HG03469 (cell line): ENCODE results near the gene ERO1B.
"Not testable (repeated sequence)": the region's sequence is repeated elsewhere in the genome, so short reads cannot be mapped to it uniquely, and the experiment has no call there.

Experiments used
- ATAC-seq: cut with Tn5 transposase; IDR thresholded peaks from one replicate; pipeline ENCODE4 v1.9.1; 2021; ENCODE audit warnings: mild to moderate bottlenecking, moderate library complexity, moderate number of reproducible peaks; ENCODE audit not compliant: unreplicated experiment

The ERO1B gene

GRCh38 chr1:236193184-236193583, 88.6 kb downstream of the ERO1B start:
- no peak for ATAC-seq

DNA sequence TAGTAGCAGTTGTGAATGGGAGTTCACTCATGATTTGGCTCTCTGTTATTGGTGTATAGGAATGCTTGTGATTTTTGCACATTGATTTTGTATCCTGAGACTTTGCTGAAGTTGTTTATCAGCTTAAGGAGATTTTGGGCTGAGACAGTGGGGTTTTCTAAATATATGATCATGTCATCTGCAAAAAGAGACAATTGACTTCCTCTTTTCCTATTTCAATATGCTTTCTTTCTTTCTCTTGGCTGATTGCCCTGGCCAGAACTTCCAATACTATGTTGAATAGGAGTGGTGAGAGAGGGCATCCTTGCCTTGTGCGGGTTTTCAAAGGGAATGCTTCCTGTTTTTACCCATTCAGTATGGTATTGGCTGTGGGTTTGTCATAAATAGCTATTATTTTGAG, 93.7 kb downstream of the ERO1B start:
- ATAC-seq, result not testable (repeated sequence)

DNA sequence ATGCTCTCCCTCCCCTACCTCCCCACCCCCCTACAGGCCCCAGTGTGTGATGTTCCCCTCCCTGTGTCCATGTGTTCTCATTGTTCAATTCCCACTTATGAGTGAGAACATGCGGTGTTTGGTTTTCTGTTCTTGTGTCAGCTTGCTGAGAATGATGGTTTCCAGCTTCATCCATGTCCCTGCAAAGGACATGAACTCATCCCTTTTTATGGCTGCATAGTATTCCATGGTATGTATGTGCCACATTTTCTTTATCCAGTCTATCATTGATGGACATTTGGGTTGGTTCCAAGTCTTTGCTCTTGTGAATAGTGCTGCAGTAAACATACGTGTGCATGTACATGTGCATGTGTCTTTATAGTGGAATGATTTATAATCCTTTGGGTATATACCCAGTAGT, 95.3 kb downstream of the ERO1B start:
- ATAC-seq, result not testable (repeated sequence)

DNA sequence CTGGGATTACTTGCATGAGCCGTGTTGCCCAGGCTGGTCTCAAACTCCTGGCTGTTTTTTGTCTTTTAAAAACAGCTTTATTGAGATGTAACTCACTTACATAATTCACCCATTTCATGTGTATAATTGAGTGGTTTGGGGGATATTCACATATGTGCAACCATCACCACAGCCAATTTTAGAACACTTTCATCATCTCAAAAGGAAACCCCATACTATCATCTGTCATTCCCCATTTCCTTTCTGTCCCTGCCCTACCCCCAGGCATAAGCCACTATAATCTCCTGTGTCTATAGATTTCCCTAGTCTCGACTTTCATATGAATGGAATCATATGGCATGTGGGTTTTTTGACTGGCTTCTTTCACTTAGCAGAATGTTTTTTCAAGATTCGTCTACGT, 96.1 kb downstream of the ERO1B start:
- ATAC-seq, result no peak

DNA sequence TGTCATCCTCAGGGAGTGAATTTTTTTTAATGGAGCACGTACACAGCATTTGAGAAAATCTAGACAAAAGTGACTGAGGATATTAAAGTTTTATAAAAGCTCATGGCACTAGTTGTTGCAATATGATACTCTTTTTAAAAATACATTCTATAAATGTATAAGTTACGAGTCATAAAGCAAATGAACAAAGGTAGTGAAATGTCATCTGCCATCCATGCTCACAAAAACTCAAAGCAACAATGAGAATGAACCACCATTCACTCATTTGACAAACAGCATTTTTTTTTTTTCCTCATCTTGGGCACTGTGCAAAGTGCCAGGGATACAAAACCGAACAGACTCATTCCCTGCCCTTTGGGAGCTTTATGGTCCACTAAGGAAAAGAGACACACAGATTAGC, 100.7 kb downstream of the ERO1B start:
- ATAC-seq, result no peak

GRCh38 chr1:236179634-236180033, 102.1 kb downstream of the ERO1B start:
- no peak for ATAC-seq

DNA sequence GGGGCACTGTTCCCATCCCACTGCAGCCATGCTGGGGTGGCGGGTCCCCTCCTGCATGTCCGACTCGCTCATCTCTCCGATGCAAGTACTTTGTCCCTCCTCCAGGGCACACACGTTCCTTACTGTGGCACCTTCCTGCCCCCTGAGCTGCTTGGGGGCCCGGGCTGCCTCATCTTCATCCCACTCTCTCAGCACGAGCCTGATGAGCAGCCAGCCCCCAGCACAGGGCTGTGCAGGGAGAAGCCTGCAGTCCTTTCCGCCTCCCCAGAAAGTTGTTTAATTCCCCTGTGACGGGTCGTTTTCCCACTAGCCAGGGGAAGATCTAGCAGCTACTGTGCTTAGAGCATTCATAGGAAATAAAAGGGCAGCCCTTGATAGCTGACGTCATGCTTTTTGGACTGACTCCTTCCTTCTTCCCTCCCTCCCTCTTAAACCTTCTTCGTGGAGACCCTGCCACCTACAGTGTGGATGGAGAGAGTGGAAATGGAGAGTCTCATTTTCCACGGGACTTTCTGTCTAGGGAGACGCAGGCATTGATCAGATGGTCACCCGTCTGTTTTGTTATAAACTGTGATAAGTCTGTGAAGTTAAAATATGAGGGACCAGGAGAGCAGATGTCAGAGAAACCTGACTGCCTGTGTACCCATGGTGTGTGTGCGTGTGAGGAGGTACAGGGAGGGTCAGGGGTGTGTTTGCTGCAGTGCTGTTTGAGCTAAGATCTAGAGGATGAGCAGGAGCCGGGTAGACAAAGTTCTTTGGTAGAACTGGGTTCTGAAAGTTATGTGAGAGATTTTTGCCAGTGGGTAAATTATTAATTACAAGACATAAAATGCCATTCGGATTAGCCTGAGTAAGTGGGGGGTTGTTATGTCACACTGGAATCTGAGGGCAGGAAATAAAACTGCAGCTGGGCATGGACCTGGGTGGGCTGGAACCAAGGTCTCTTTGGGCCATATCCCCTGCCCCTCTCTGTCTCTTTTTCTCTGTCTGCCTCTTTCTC, 105.1 kb downstream of the ERO1B start:
- ATAC-seq, result no peak

DNA sequence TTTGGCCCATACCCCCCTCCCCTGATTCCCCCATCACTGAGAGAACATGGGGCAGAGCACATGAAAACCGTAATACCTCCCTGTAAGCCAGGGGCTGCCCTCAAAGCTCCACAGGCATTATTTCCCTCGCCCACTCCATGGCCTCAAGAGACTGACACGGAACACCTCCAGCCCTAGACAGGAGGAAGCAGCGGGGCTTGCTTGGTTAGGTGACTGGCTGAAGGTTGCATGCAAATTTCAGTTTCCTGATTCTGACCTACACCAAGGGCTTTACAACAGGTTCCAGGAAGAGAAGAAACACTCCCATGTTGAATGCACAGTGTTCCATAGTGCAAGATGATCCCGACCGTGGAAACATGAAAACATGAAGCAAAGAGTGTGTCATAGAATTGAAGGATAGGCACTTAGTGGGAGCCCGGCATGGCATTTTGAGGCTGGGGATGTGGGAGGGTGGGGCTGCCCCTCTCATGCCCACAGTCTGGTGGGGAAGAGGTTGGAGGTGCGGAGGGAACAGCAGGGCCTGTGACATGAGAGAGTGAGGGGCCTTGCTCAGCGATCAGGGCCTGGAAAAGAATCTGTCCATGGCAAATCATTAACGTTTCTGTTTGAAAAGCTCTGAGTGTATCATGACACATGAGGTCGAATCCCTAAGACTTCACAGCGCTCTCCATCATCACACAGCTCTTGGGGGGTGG, 106.0 kb downstream of the ERO1B start:
- peak; percentile 74 for ATAC-seq

GRCh38 chr1:236173174-236173767, 108.5 kb downstream of the ERO1B start:
- no peak for ATAC-seq

DNA sequence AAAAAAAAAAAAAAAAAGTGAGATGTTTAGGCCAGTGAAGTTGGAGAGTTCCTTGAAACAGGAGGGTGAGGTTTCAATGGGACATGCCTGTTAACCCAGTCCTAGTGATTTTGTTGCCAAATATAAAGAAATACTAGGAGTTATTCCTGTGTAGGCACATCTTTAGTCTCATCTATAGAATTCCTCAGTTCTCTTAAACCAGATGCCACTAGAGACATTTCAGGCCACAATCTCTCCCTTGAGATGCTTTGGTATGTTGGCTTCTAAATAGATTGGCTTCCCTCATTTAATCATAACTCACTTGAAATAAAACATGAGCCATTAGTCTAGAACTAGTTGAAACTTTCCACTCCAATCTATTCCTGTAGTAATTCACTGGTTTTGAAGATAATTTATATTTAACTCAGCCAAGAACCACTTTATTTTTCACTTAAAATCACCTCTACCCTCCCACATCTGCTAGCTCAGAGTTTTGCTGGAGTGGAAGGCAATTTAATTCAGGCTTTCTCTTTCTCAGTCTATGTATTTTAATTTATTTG, 109.6 kb downstream of the ERO1B start:
- no peak for ATAC-seq

DNA sequence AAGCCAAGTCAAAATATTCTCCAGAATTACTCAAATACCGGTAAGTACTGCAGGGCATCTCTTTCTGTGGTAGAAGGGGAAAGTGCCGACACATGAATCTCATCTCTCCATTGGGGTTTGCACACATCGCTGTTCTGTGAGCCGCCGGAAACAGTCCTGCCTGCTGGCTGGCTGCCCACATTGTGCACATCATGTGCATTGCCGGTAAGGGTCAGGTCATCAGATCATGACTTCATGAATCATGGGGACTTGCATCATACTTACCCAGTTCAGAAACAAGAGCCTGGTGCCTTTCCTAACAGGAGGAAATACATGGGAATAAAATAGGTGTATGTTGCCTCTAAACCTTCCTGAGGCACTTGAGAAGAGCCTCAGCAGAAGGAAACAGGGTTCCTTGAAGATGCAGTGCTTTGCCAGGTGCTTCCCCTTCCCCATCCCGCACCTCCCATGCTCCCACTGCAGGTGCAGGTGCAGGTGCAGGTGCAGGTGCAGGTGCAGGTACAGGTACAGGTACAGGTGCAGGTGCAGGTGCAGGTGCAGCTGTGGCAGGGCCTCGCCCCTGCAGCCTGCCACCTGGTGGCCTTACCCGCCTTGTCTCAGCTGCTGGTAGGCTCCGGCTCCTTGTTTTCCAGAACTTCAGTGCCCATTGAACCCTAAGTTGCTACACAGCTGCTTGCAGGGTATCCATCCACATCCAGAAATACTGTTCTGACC, 112.9 kb downstream of the ERO1B start:
- ATAC-seq, result no peak

- no peak for ATAC-seq
These were observed 114.2 kb downstream of the ERO1B start for GRCh38 chr1:236167578-236167977.

- ATAC-seq, result no peak
These were observed 114.6 kb downstream of the ERO1B start for GRCh38 chr1:236167154-236167553.

DNA sequence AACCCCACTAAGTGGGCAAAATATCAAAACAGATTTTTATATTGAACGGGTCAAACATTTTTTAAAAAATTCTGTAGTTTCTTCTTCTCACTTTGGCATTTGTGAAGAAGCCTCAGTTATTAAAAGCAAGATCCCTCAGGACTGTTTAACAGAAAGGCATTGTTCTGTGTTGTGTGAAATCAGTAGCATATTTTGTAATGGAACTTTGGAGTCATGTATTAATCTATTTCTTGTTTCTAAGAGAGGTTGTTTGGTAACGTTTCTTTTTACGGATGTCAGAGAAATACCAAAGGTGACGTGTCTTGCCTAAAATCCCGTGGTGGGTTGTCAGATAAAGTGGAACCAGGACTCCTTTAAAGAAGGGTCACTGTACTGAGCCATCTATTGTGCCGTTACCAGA, 115.7 kb downstream of the ERO1B start:
- ATAC-seq, result no peak
